Neural cell (in vitro differentiated cells): Measurements from ENCODE around the gene SLC1A3. TPM values are rescaled to one million over a fixed set of nuclear protein-coding genes. Genes with fewer than 3 reads are reported as not detected.

Source experiments
- H2AFZ ChIP-seq: fragments of 200-600, 300-800 bp; sonication (generic), shearing (Covaris generic); 2 replicates; pipeline ENCODE4 v1.6.0; 2014; ENCODE audit warnings: low read depth, mild to moderate bottlenecking, antibody characterized with exemption, low read length, moderate library complexity
- H3F3A ChIP-seq: fragments of 200-600 bp; shearing (Covaris generic); 2 replicates; pipeline ENCODE4 v1.6.1; 2016; ENCODE audit warnings: mild to moderate bottlenecking, moderate library complexity, mixed read lengths, antibody characterized with exemption, low read length; ENCODE audit not compliant: insufficient read depth, poor library complexity, severe bottlenecking
- H3K27ac ChIP-seq: fragments of 200-600, 300-800 bp; sonication (generic), shearing (Covaris generic); 2 replicates; pipeline ENCODE4 v1.5.1; 2014; ENCODE audit warnings: mild to moderate bottlenecking, low read length, moderate library complexity
- H3K27me3 ChIP-seq: fragments of 300-800, 200-600 bp; sonication (generic), shearing (Covaris generic); 2 replicates; pipeline ENCODE4 v1.6.0; 2014; ENCODE audit warnings: mild to moderate bottlenecking, low read depth, low read length, moderate library complexity; ENCODE audit not compliant: insufficient read depth
- H3K36me3 ChIP-seq: fragments of 300-800, 200-600 bp; sonication (generic), shearing (Covaris generic); 2 replicates; pipeline ENCODE4 v1.5.1; 2014; ENCODE audit warnings: mild to moderate bottlenecking, antibody characterized with exemption, low read length, moderate library complexity; ENCODE audit not compliant: insufficient read depth
- H3K4me2 ChIP-seq: fragments of 300-800, 200-600 bp; sonication (generic), shearing (Covaris generic); 2 replicates; pipeline ENCODE4 v1.6.0; 2014; ENCODE audit warnings: mild to moderate bottlenecking, low read length
- H3K4me3 ChIP-seq: fragments of 300-800, 200-600 bp; sonication (generic), shearing (Covaris generic); 2 replicates; pipeline ENCODE4 v1.5.1; 2014; ENCODE audit warnings: mild to moderate bottlenecking, low read length, moderate library complexity
- H3K79me2 ChIP-seq: fragments of 200-600 bp; shearing (Covaris generic); replicated peaks from 2 replicates; pipeline ENCODE4 v1.6.0; 2014; ENCODE audit warnings: mild to moderate bottlenecking, low read length, moderate library complexity; ENCODE audit not compliant: insufficient read depth
- H3K9ac ChIP-seq: fragments of 300-800, 200-600 bp; sonication (generic), shearing (Covaris generic); 2 replicates; pipeline ENCODE4 v1.6.1; 2016; ENCODE audit warnings: mild to moderate bottlenecking, low read length, mixed read lengths
- H3K9me2 ChIP-seq: fragments of 200-600 bp; shearing (Covaris generic); 2 replicates; pipeline ENCODE4 v1.6.1; 2016; ENCODE audit warnings: mild to moderate bottlenecking, low read length, mixed read lengths; ENCODE audit not compliant: insufficient read depth
- H3K9me3 ChIP-seq: fragments of 200-600, 300-800 bp; sonication (generic), shearing (Covaris generic); 2 replicates; pipeline ENCODE4 v1.6.1; 2016; ENCODE audit warnings: mild to moderate bottlenecking, mixed run types, low read length, moderate library complexity, mixed read lengths
- H4K20me1 ChIP-seq: fragments of 200-600 bp; shearing (Covaris generic); 2 replicates; pipeline ENCODE4 v1.6.1; 2016; ENCODE audit warnings: mild to moderate bottlenecking, mixed run types; ENCODE audit not compliant: insufficient read depth
- CTCF ChIP-seq: fragments of 450-650 bp; IDR thresholded peaks from 2 replicates; pipeline ENCODE4 v1.5.1; 2014; ENCODE audit warnings: antibody characterized with exemption, mild to moderate bottlenecking, moderate library complexity; ENCODE audit not compliant: poor library complexity, severe bottlenecking
- EP300 ChIP-seq: fragments of 450-650 bp; conservative IDR thresholded peaks from 2 replicates; pipeline ENCODE4 v1.6.1; 2014; ENCODE audit warnings: antibody characterized with exemption, mild to moderate bottlenecking, moderate library complexity; ENCODE audit not compliant: poor library complexity, severe bottlenecking
- EZH2 ChIP-seq: fragments of 200-600, 300-800 bp; shearing (Covaris generic), sonication (generic); IDR thresholded peaks from 2 replicates; pipeline ENCODE4 v1.6.1; 2014; ENCODE audit warnings: antibody characterized with exemption, low read length, borderline replicate concordance, mild to moderate bottlenecking; ENCODE audit not compliant: insufficient read depth, poor library complexity, severe bottlenecking
- MXI1 ChIP-seq: fragments of 450-650 bp; conservative IDR thresholded peaks from 2 replicates; pipeline ENCODE4 v1.6.1; 2014; ENCODE audit warnings: antibody characterized with exemption, mild to moderate bottlenecking; ENCODE audit not compliant: poor library complexity, severe bottlenecking
- POLR2AphosphoS5 ChIP-seq: IDR thresholded peaks from 2 replicates; pipeline ENCODE4 v1.6.1; 2012
- RAD21 ChIP-seq: fragments of 450-650 bp; conservative IDR thresholded peaks from 2 replicates; pipeline ENCODE4 v1.6.1; 2014; ENCODE audit warnings: antibody characterized with exemption, mild to moderate bottlenecking, moderate library complexity
- SMC3 ChIP-seq: fragments of 450-650 bp; conservative IDR thresholded peaks from 2 replicates; pipeline ENCODE4 v1.6.1; 2014; ENCODE audit warnings: antibody characterized with exemption, mild to moderate bottlenecking, moderate library complexity; ENCODE audit not compliant: poor library complexity
- TAF1 ChIP-seq: IDR thresholded peaks from 2 replicates; pipeline ENCODE4 v1.6.1; 2012; ENCODE audit warnings: low read depth
- polyA plus RNA-seq: library from polyadenylated mRNA; depleted of rRNA; stranded (reverse); fragments of >200 nt; gene quantifications from 2 replicates; pipeline ENCODE4 v1.2.3, GENCODE V29; 2014
- TF ChIP-seq, protein P1 (sequence below): IDR thresholded peaks from 2 replicates; pipeline ENCODE4 v1.6.1; 2012; ENCODE audit warnings: borderline replicate concordance

The SLC1A3 gene
- polyA plus RNA-seq, 1 donor from 2014 or later: 1.9 TPM

DNA sequence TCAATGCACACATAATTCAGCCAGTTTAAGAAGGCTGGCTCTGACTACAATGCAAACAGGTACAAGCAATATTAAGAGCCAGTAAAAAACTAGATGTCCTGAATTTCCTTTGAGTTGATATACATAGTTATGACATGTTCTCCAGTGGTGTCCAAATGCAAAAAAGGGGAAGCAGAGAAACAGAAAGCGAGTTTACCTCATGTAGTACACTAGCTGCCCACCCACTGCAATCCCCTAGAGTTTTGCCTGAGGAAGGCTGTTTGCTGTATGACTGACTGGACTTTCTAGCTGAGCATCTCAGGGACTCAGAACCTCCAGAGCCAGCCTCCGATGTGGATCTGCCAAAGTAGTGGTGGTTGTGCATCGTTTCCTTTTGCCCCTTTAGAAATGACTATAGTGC is 44.8 kb upstream of the SLC1A3 start:
- no peaks in the 10 kb centered on the region for H3F3A ChIP-seq
- no peak overlapping the region for H3K4me3 ChIP-seq
- H3K9me2 ChIP-seq: no peaks in the 10 kb centered on the region
- TF ChIP-seq RAD21 (no peak), EZH2 (no peak), MXI1 (no peak), CTCF (no peak), POLR2AphosphoS5 (no peak), TAF1 (no peak), SMC3 (no peak), EP300 (no peak)
- TF ChIP-seq, protein P1, sequence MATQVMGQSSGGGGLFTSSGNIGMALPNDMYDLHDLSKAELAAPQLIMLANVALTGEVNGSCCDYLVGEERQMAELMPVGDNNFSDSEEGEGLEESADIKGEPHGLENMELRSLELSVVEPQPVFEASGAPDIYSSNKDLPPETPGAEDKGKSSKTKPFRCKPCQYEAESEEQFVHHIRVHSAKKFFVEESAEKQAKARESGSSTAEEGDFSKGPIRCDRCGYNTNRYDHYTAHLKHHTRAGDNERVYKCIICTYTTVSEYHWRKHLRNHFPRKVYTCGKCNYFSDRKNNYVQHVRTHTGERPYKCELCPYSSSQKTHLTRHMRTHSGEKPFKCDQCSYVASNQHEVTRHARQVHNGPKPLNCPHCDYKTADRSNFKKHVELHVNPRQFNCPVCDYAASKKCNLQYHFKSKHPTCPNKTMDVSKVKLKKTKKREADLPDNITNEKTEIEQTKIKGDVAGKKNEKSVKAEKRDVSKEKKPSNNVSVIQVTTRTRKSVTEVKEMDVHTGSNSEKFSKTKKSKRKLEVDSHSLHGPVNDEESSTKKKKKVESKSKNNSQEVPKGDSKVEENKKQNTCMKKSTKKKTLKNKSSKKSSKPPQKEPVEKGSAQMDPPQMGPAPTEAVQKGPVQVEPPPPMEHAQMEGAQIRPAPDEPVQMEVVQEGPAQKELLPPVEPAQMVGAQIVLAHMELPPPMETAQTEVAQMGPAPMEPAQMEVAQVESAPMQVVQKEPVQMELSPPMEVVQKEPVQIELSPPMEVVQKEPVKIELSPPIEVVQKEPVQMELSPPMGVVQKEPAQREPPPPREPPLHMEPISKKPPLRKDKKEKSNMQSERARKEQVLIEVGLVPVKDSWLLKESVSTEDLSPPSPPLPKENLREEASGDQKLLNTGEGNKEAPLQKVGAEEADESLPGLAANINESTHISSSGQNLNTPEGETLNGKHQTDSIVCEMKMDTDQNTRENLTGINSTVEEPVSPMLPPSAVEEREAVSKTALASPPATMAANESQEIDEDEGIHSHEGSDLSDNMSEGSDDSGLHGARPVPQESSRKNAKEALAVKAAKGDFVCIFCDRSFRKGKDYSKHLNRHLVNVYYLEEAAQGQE: no peak
- no peak overlapping the region for H2AFZ ChIP-seq
- no peaks in the 10 kb centered on the region for H3K79me2 ChIP-seq
- H4K20me1 ChIP-seq: no peaks in the 10 kb centered on the region
- no peak overlapping the region for H3K4me2 ChIP-seq
- H3K36me3 ChIP-seq: no peaks in the 10 kb centered on the region
- no peaks in the 10 kb centered on the region for H3K9me3 ChIP-seq
- H3K9ac ChIP-seq: no peak overlapping the region
- H3K27ac ChIP-seq: no peak overlapping the region
- H3K27me3 ChIP-seq: no peaks in the 10 kb centered on the region

DNA sequence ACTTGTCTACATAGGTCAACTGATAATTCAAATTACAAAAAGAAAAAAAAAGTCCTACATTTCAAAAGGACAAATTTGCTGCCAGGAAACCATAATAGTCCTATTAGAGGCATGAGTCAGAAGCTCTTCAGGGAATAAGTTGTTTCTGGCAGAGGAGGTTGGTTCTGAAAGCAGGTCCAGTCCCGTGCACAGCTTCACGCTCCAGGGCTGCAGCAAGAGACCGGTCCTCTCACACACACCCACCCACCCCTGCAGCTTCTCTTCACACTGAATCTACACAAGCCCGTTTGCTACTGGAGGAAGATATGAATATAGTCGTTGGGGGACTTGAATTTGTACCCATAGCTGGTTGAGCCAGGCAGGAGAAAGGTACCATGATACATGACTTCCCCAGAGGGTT is 36.9 kb upstream of the SLC1A3 start:
- Histone ChIP-seq H3K27ac (no peak overlapping the region), H3K4me3 (no peak overlapping the region), H3F3A (no peaks in the 10 kb centered on the region), H3K36me3 (no peaks in the 10 kb centered on the region), H3K79me2 (no peaks in the 10 kb centered on the region), H3K4me2 (no peak overlapping the region), H3K9me2 (no peaks in the 10 kb centered on the region), H2AFZ (no peak overlapping the region), H3K9ac (no peak overlapping the region), H3K9me3 (no peaks in the 10 kb centered on the region), H4K20me1 (no peaks in the 10 kb centered on the region), H3K27me3 (no peaks in the 10 kb centered on the region)
- TF ChIP-seq RAD21: no peak
- TF ChIP-seq, protein P1: no peak
- no peak for TF ChIP-seq TAF1
- no peak for TF ChIP-seq EP300
- TF ChIP-seq MXI1: no peak
- TF ChIP-seq SMC3: no peak
- no peak for TF ChIP-seq CTCF
- no peak for TF ChIP-seq POLR2AphosphoS5
- TF ChIP-seq EZH2: no peak
